Duodenal mucosa (tissue), 2 donors: ENCODE measurements around the gene PPP3CA.

Source experiments
- H3K27ac ChIP-seq: one replicate; pipeline ENCODE4 v1.7.0; 2013; ENCODE audit warnings: low read depth, low read length
- H3K27me3 ChIP-seq, 2 donors: one replicate each; pipeline ENCODE4 v1.7.0; 2013; ENCODE audit warnings: low read length in 2 of 2, control low read depth in 1 of 2; ENCODE audit not compliant: insufficient read depth in 2 of 2, control insufficient read depth in 1 of 2
- H3K36me3 ChIP-seq, 2 donors: one replicate each; pipeline ENCODE4 v1.7.0; 2013; ENCODE audit warnings: low read length in 2 of 2, control low read depth in 1 of 2; ENCODE audit not compliant: insufficient read depth in 2 of 2, control insufficient read depth in 1 of 2
- H3K4me1 ChIP-seq, 2 donors: one replicate each; pipeline ENCODE4 v1.7.0; 2013; ENCODE audit warnings: low read length in 2 of 2, control low read depth in 1 of 2; ENCODE audit not compliant: insufficient read depth in 2 of 2, control insufficient read depth in 1 of 2
- H3K4me3 ChIP-seq, 2 donors: one replicate each; pipeline ENCODE4 v1.7.0; 2013; ENCODE audit warnings: low read length in 2 of 2, low read depth in 1 of 2
- H3K9ac ChIP-seq, 2 donors: one replicate each; pipeline ENCODE4 v1.7.0; 2013; ENCODE audit warnings: low read length in 2 of 2, low read depth in 1 of 2
- H3K9me3 ChIP-seq, 2 donors: one replicate each; pipeline ENCODE4 v1.7.0; 2013; ENCODE audit warnings: low read length in 2 of 2, control low read depth in 1 of 2; ENCODE audit not compliant: control insufficient read depth in 1 of 2

PPP3CA gene

GRCh38 chr4:100986360-100986868 is 360.9 kb downstream of the PPP3CA start:
- Histone ChIP-seq H3K4me3 (no peak overlapping the region), H3K9me3 (no peaks in the 10 kb centered on the region), H3K36me3 (no peaks in the 10 kb centered on the region), H3K27ac (no peak overlapping the region), H3K27me3 (no peaks in the 10 kb centered on the region), H3K4me1 (no peaks in the 10 kb centered on the region), H3K9ac (no peak overlapping the region)

GRCh38 chr4:100985576-100985975 is 361.8 kb downstream of the PPP3CA start:
- no peaks in the 10 kb centered on the region for H3K9me3 ChIP-seq

GRCh38 chr4:100984901-100985300 is 362.4 kb downstream of the PPP3CA start:
- Histone ChIP-seq H3K9me3 (no peaks in the 10 kb centered on the region), H3K4me1 (no peaks in the 10 kb centered on the region), H3K4me3 (no peak overlapping the region), H3K9ac (no peak overlapping the region), H3K27ac (no peak overlapping the region), H3K36me3 (no peaks in the 10 kb centered on the region), H3K27me3 (no peaks in the 10 kb centered on the region)

More at GRCh38 chr4:100985576-100985975, 361.8 kb downstream of the PPP3CA start:
- Histone ChIP-seq H3K27me3 (no peaks in the 10 kb centered on the region), H3K4me1 (no peaks in the 10 kb centered on the region), H3K36me3 (no peaks in the 10 kb centered on the region), H3K9ac (no peak overlapping the region), H3K27ac (no peak overlapping the region), H3K4me3 (no peak overlapping the region)

DNA sequence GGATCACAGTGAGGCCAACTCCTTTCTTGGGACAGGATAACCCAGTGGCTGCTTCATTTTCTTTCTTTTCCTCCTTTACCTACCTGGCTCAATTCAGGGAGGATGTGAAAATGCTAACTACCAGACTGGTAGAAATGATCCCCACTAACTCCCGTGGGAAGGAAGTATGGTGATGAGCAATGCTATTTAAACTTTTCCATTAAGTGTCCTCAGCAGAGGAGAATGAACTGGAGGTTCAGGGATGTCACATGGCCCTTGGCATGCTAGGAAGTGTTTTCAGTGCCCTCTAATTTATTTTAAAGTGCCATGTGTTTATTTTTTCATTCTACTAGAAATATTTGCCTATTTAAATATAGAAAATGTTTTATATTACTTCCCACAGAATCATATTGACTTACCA is 363.9 kb downstream of the PPP3CA start:
- Histone ChIP-seq H3K4me1 (no peaks in the 10 kb centered on the region), H3K9me3 (no peaks in the 10 kb centered on the region), H3K27me3 (no peaks in the 10 kb centered on the region), H3K4me3 (no peak overlapping the region), H3K36me3 (no peaks in the 10 kb centered on the region), H3K9ac (no peak overlapping the region), H3K27ac (no peak overlapping the region)

DNA sequence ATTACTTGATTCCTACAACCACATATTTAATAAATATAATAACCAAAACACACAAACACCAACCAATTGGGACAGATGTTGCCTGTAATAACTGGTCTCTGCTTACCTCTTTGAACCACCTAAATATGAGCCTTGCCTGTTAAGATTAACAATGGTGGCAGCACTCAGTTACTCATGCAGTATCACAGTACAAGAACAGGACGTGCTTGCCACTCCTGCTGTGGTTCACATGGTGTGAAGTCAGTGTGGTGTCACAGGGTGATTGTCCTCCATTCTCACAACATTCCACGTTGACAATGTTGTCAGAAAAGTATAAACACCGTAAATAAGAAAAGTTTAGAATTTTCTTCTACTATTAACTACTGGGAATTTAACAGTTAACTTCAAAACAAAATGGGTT is 365.0 kb downstream of the PPP3CA start:
- H3K4me1 ChIP-seq, result no peaks in the 10 kb centered on the region
- H3K9ac ChIP-seq, result no peak overlapping the region
- no peaks in the 10 kb centered on the region for H3K9me3 ChIP-seq
- no peaks in the 10 kb centered on the region for H3K27me3 ChIP-seq
- no peaks in the 10 kb centered on the region for H3K36me3 ChIP-seq
- no peak overlapping the region for H3K4me3 ChIP-seq
- no peak overlapping the region for H3K27ac ChIP-seq

DNA sequence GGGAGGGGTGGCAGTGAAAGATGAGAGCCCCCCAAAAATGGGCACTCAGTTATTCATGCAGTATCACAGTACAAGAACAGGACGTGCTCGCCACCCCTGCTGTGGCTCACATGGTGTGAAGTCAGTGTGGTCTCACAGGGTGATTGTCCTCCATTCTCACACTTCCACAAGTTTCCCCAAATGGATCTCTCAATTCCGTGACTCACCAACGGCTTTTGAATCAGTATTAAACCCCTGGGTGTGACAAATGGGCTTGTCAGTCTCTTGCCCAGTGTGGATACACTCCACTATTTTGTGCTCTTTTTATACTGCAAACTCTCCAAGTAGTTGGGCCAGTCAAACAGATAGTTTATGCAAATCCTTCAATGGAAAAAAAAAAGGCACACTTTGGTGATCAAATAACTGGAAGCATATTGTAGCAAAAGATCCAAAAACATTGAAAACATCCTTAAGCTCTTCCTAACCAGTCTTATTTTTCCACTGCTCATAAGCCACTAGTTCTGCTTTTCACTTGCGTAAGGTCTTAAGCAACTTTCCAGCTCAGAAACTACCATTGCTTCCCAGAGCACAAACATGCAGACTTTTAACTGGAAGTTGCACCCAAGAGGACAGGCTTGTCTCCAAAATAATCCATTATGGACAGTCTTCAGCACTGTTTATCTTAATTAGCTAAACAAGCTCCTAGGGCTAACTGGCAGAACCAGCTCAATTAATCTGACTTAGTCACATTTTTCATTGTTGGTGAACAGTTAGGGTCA is 365.7 kb downstream of the PPP3CA start:
- Histone ChIP-seq H3K27me3 (no peaks in the 10 kb centered on the region), H3K9me3 (no peaks in the 10 kb centered on the region), H3K27ac (no peak overlapping the region), H3K9ac (no peak overlapping the region), H3K36me3 (no peaks in the 10 kb centered on the region), H3K4me3 (no peak overlapping the region), H3K4me1 (no peaks in the 10 kb centered on the region)

DNA sequence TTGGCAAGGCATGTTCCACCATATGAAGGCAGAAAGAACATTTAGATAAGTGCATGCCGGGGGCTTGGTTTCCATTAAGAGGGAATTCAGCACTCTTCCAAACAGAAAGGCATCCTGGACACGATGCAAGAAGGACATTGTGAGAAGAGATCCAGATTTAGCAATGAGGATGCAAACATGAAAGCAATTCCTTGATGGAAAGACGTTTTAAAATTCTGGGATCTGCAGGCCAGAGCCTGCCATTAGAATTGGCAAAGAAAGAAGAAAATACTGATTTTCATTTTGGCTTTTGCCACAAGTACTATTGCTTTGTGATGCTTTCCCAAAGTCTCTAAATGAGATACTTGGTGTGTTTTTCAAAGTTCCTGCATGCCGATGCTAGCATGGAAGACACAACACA is 367.6 kb downstream of the PPP3CA start:
- no peaks in the 10 kb centered on the region for H3K4me1 ChIP-seq
- no peaks in the 10 kb centered on the region for H3K27me3 ChIP-seq
- H3K36me3 ChIP-seq, result no peaks in the 10 kb centered on the region
- H3K27ac ChIP-seq, result no peak overlapping the region
- H3K9ac ChIP-seq, result no peak overlapping the region
- H3K9me3 ChIP-seq, result no peaks in the 10 kb centered on the region
- no peak overlapping the region for H3K4me3 ChIP-seq

DNA sequence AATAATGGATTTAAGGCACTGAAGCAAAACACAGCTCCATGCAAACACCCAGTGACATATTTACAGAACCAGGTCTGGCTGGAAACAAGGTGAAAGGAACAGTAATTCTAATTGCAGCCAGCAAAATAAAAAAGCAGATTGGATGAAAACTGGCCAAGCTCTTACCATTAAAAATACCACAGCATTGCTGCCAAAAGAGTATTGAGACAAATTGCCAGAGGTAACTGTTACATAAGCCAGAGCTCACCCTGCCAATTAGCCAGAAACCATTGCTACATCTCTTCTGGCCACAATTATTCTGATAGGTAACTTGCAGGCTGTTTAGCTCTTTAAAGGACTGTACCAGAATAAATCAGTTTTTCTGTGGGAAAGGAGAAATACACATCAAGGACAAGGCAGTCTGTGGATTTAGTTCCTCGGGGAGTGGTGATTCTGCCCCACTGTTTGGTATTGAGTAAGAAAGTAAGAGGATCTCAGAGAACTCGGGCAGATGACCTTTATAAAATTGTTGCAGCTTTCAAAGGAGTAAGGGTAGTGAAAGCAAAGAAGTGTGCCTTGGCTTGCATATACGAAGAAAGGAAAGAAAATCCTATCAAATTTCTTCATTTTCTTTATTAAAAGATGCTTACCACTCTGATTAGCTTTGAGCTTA is 369.5 kb downstream of the PPP3CA start:
- Histone ChIP-seq H3K4me3 (no peak overlapping the region), H3K9me3 (no peaks in the 10 kb centered on the region), H3K27ac (no peak overlapping the region), H3K4me1 (no peaks in the 10 kb centered on the region), H3K36me3 (no peaks in the 10 kb centered on the region), H3K9ac (no peak overlapping the region), H3K27me3 (no peaks in the 10 kb centered on the region)

- Histone ChIP-seq H3K4me1 (no peaks in the 10 kb centered on the region), H3K9ac (no peak overlapping the region), H3K9me3 (no peaks in the 10 kb centered on the region), H3K36me3 (no peaks in the 10 kb centered on the region), H3K27me3 (no peaks in the 10 kb centered on the region), H3K27ac (no peak overlapping the region), H3K4me3 (no peak overlapping the region)
These were observed 370.1 kb downstream of the PPP3CA start for GRCh38 chr4:100977274-100977673.
